Stomach (tissue), 9 donors: ENCODE data around the gene TAF11L3. TPM values are rescaled to one million over a fixed set of nuclear protein-coding genes. Genes with fewer than 3 reads are reported as not detected.
"Not testable (repeated sequence)": the region's sequence is repeated elsewhere in the genome, so short reads cannot be mapped to it uniquely, and the experiment has no call there.

Source experiments
- DNase-seq, 2 donors: peaks; one replicate each; pipeline versions ENCODE4 v3.0.0 to v3.0.0-alpha.2; 2013 to 2019
- H3K27ac ChIP-seq, 5 donors: fragments of 200-600 bp in 4 of 5; sonication (generic) in 4 of 5; one replicate each; pipeline ENCODE4 v1.5.1; 2013 to 2019; ENCODE audit warnings: mild to moderate bottlenecking in 1 of 5, moderate library complexity in 1 of 5
- H3K27me3 ChIP-seq, 3 donors: fragments of 200-600 bp; sonication (generic); one replicate each; pipeline ENCODE4 v1.5.1; 2017 to 2019; ENCODE audit warnings: mixed run types in 1 of 3
- H3K36me3 ChIP-seq, 4 donors: fragments of 200-600 bp; sonication (generic); 1 replicate in 3 of 4; 2 replicates in 1 of 4; pipeline ENCODE4 v1.5.1; 2016 to 2019
- H3K4me1 ChIP-seq, 4 donors: fragments of 200-600 bp; sonication (generic); one replicate each; pipeline ENCODE4 v1.5.1; 2016 to 2019
- H3K4me3 ChIP-seq, 4 donors: fragments of 200-600 bp; sonication (generic) in 3 of 4; one replicate each; pipeline ENCODE4 v1.5.1; 2016 to 2019; ENCODE audit warnings: mild to moderate bottlenecking in 1 of 4
- H3K9me3 ChIP-seq, 4 donors: fragments of 200-600 bp; sonication (generic); one replicate each; pipeline ENCODE4 v1.5.1; 2016 to 2019
- EP300 ChIP-seq: sonication (generic); formaldehyde crosslinking; IDR thresholded peaks from one replicate; pipeline ENCODE4 v1.6.1; 2017; ENCODE audit warnings: antibody characterized with exemption
- POLR2A ChIP-seq, 4 donors: fragments of 450-650 bp; IDR thresholded peaks; one replicate each; pipeline ENCODE4 v1.6.1; 2016; ENCODE audit warnings: antibody characterized with exemption in 4 of 4, control low read depth in 2 of 4, mild to moderate bottlenecking in 1 of 4, moderate library complexity in 1 of 4
- POLR2AphosphoS5 ChIP-seq, 3 donors: sonication (generic); formaldehyde crosslinking; IDR thresholded peaks; one replicate each; pipeline ENCODE4 v1.6.1; 2016; ENCODE audit warnings: antibody characterized with exemption in 3 of 3
- WGBS, 5 donors: extraction: QIAGEN DNeasy Blood & Tissue Kit in 3 of 5; methylation state at CpG; one replicate each; pipeline versions ENCODE4 v1.1.5 to v1.1.7; 2013 to 2018; 5-methylcytosine and 5-hydroxymethylcytosine counted together
- intact Hi-C: fragments of 100-400 bp; cut with DNase I; formaldehyde crosslinking; loops from one replicate; pipeline ENCODE4 v1.15.1; 2023; ENCODE audit warnings: low total_unique reads
- polyA plus RNA-seq, 3 donors: library from polyadenylated mRNA; stranded (reverse); fragments of 200-250 nt; gene quantifications; one replicate each; pipeline ENCODE4 v1.2.3, GENCODE V29; 2013
- total RNA-seq, 5 donors: library from RNA; depleted of rRNA; stranded (reverse); fragments of >200 nt; gene quantifications; one replicate each; pipeline versions ENCODE4 v1.1.0 to v1.2.3, GENCODE V29; 2014 to 2016
- TF ChIP-seq, protein P1 (sequence below), 7 experiments: fragments of 450-650 bp in 4 of 7; fragments of 200-600 bp in 3 of 7; sonication (generic) in 3 of 7; IDR thresholded peaks; one replicate each; pipeline ENCODE4 v1.5.1; 2016 to 2019; ENCODE audit warnings: antibody characterized with exemption in 7 of 7, control low read depth in 2 of 7, mild to moderate bottlenecking in 1 of 7
- donor health status: healthy with polysubstance abuse.
- donor health status: Bipolar disorder and iron deficiency.
- donor health status: healthy.

Gene TAF11L3
- total and polyA plus RNA-seq, 8 donors: not detected

DNA sequence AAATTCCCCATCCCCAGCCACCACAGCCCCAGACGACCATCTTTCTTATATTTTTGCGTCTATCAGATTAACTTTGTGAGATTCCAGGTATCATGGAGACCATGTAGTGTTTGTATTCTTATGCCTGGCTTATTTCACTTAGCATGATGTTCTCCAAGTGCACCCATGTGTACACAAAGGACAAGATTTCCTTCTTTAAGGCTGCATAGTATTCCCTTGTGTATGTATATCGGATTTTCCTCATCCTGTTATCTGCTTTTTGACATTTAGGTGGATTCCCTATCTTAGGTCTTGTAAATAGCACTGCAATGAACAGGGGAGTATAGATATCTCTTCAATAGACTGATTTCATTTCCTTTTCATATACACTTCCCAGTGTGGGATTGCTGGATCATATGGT lies 25.4 kb upstream of the TAF11L3 start:
- no peak overlapping the region for H3K27ac ChIP-seq
- intact Hi-C loops: no loop called here
- H3K36me3 ChIP-seq: no peaks in the 10 kb centered on the region
- H3K9me3 ChIP-seq: no peaks in the 10 kb centered on the region
- whole genome bisulfite sequencing, 5 donors: 89 to 92% (median 89%) methylated on average over 3 of the region's 3 CpGs
- TF ChIP-seq EP300: no peak
- TF ChIP-seq, protein P1, sequence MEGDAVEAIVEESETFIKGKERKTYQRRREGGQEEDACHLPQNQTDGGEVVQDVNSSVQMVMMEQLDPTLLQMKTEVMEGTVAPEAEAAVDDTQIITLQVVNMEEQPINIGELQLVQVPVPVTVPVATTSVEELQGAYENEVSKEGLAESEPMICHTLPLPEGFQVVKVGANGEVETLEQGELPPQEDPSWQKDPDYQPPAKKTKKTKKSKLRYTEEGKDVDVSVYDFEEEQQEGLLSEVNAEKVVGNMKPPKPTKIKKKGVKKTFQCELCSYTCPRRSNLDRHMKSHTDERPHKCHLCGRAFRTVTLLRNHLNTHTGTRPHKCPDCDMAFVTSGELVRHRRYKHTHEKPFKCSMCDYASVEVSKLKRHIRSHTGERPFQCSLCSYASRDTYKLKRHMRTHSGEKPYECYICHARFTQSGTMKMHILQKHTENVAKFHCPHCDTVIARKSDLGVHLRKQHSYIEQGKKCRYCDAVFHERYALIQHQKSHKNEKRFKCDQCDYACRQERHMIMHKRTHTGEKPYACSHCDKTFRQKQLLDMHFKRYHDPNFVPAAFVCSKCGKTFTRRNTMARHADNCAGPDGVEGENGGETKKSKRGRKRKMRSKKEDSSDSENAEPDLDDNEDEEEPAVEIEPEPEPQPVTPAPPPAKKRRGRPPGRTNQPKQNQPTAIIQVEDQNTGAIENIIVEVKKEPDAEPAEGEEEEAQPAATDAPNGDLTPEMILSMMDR (IDR thresholded peaks at IDR 0.05): no peak
- TF ChIP-seq POLR2A (IDR thresholded peaks at IDR 0.05): no peak
- no peak for TF ChIP-seq POLR2AphosphoS5 (IDR thresholded peaks at IDR 0.05)
- no peaks in the 10 kb centered on the region for H3K4me1 ChIP-seq
- no peak for DNase-seq
- H3K4me3 ChIP-seq: no peak overlapping the region
- H3K27me3 ChIP-seq: no peaks in the 10 kb centered on the region

DNA sequence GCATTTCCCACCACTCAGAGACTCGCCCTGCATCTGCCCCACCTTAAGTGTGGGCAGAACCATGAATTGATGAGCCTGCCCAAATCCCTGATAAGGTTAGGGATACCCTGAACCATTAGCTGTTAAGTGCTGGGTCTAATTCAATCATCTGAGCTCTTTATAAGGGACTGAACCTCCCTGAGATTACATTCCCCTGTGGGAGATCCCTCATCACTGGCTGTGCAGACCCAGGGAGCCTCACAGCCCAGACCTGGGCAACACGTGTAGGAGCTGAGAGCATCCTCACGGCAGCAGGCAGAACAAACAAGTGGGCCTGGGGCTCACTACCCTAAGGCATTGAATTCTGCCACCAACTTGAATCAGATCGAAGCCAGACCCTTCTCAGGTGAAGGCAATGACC lies 20.7 kb upstream of the TAF11L3 start:
- H3K27me3 ChIP-seq: no peaks in the 10 kb centered on the region
- no peak for DNase-seq
- 62 to 71% (median 66%) methylated on average over 4 of the region's 4 CpGs for WGBS, 5 donors
- no peak overlapping the region for H3K27ac ChIP-seq
- H3K9me3 ChIP-seq: no peaks in the 10 kb centered on the region
- intact Hi-C loops: no loop called here
- TF ChIP-seq POLR2A (IDR thresholded peaks at IDR 0.05) (no peak), POLR2AphosphoS5 (IDR thresholded peaks at IDR 0.05) (no peak), EP300 (no peak)
- TF ChIP-seq, protein P1 (IDR thresholded peaks at IDR 0.05): no peak
- no peaks in the 10 kb centered on the region for H3K4me1 ChIP-seq
- H3K4me3 ChIP-seq: no peak overlapping the region
- H3K36me3 ChIP-seq: no peaks in the 10 kb centered on the region

DNA sequence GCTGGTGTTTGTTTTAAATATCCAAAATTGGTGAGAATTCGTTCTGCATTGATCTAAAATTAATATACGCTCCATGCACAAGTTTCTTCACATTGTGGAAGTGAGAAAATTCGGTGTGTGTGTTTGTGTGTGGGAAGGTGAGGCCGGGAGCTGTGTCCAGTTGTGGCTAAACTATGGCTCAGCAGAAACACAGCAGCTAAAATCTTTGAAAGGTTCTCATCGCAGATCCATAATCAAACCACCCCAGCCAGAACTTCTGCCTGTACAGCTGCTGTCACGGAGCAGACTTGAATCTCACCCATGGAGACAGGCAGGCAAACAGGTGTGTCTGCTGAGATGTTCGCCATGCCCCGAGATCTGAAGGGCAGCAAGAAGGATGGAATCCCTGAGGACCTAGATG lies 20.2 kb upstream of the TAF11L3 start, which contains the start of gene TAF11L2:
TSS of gene TAF11L2 (plus strand) at position 301 of the 400 bp plus-strand sequence.
- H3K36me3 ChIP-seq, H3K4me3 ChIP-seq, H3K9me3 ChIP-seq, DNase-seq, H3K27me3 ChIP-seq, intact Hi-C loops, H3K4me1 ChIP-seq, H3K27ac ChIP-seq: not testable (repeated sequence)
- 86 to 91% (median 89%) methylated on average over 8 of the region's 8 CpGs for WGBS, 5 donors

DNA sequence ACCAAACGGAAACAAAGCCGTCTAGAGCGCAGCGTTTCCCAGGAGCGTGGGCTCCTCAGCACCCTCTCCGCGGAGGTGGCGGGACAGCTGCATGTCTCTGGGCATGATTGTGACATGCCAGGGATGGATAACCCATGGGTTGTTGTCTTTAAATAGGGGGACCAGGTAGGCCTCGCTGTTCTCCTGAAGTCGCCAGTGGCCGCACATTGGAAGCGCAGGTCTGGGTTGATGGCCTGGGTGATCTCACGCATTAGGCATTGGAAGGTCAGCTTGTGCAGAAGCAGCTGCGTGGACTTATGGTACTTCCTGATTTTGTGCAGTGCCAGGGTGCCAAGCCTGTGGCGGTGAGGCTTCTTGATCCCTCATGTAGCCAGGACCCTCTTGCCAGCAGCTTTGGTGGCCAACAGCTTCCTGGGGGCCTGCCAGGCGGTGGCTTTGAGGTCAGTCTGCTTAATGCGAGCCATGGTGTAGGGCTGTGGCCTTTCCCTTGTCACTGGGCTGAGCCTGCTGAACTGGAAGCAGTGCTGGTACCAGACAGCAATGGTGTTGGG lies 6.3 kb upstream of the TAF11L3 start:
- H3K4me1 ChIP-seq: no peaks in the 10 kb centered on the region
- no peak for DNase-seq
- H3K4me3 ChIP-seq: no peak overlapping the region
- intact Hi-C loops: no loop called here
- no peaks in the 10 kb centered on the region for H3K36me3 ChIP-seq
- no peaks in the 10 kb centered on the region for H3K9me3 ChIP-seq
- 93 to 97% (median 93%) methylated on average over 14 to 17 of the region's 17 CpGs for WGBS, 5 donors
- no peak overlapping the region for H3K27ac ChIP-seq
- TF ChIP-seq, protein P1 (IDR thresholded peaks at IDR 0.05): no peak
- TF ChIP-seq POLR2A (IDR thresholded peaks at IDR 0.05) (no peak), POLR2AphosphoS5 (IDR thresholded peaks at IDR 0.05) (no peak), EP300 (no peak)
- H3K27me3 ChIP-seq: no peaks in the 10 kb centered on the region

DNA sequence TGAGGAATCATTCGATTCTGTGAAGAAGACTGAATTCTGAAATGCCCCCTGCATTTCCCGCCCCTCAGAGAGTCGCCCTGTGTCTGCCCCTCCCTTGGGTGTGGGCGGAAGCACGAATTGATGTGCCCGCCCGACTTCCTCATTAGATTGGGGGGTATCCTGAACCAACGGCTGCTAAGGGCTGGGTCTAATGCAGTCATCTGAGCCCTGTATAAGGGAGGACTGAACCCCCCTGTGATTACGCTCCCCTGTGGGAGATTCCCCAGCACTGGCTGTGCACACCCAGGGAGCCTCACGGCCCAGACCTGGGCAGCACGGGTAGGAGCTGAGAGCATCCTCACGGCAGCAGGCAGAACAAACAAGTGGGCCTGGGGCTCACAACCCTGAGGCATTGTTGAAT lies 641 bp upstream of the TAF11L3 start:
- H3K4me1 ChIP-seq, H3K27me3 ChIP-seq, H3K4me3 ChIP-seq, H3K9me3 ChIP-seq, H3K36me3 ChIP-seq, intact Hi-C loops, DNase-seq, H3K27ac ChIP-seq: not testable (repeated sequence)
- 77 to 84% (median 81%) methylated on average over 8 to 12 of the region's 12 CpGs for WGBS, 5 donors

DNA sequence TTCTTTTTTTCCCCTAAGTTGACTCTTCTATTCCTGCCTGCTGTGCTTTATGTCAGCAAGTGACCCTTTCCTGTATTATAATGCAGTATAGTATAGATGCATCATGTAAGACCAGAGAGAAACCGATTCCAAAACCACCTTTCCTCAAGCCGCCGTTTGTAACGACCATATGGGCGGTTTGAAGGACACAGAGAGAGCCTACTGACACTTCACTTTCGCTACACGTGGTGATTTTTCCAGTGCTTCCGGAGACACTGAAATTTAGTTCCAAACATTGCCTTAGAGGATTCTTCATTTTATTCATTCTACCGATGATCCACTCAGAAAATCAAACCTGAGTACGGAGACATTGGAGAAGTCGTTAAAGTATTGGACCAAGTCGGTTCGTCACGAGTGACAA lies 1.3 kb downstream of the TAF11L3 start:
- intact Hi-C loops, H3K4me3 ChIP-seq, H3K9me3 ChIP-seq, DNase-seq, H3K27me3 ChIP-seq, H3K27ac ChIP-seq, H3K4me1 ChIP-seq, H3K36me3 ChIP-seq: not testable (repeated sequence)
- 90 to 95% (median 91%) methylated on average over 8 to 9 of the region's 14 CpGs for WGBS, 5 donors

DNA sequence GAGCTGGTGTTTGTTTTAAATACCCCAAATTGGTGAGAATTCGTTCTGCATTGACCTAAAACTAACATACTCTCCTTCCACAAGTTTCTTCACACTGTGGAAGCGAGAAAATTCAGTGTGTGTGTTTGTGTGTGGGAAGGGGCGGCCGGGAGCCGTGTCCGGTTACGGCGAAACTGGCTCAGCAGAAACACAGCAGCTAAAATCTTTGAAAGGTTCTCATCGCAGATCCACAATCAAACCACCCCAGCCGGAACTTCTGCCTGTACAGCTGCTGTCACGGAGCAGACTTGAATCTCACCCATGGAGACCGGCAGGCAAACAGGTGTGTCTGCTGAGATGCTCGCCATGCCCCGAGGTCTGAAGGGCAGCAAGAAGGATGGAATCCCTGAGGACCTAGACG lies 3.3 kb downstream of the TAF11L3 start, which contains the start of gene TAF11L4:
TSS of gene TAF11L4 (plus strand) at position 301 of the 400 bp plus-strand sequence.
- H3K9me3 ChIP-seq, H3K27ac ChIP-seq, H3K36me3 ChIP-seq, intact Hi-C loops, H3K4me1 ChIP-seq, DNase-seq, H3K4me3 ChIP-seq, H3K27me3 ChIP-seq: not testable (repeated sequence)
- no CpG with 5 or more reads among the region's 15 CpGs for WGBS, 5 donors

DNA sequence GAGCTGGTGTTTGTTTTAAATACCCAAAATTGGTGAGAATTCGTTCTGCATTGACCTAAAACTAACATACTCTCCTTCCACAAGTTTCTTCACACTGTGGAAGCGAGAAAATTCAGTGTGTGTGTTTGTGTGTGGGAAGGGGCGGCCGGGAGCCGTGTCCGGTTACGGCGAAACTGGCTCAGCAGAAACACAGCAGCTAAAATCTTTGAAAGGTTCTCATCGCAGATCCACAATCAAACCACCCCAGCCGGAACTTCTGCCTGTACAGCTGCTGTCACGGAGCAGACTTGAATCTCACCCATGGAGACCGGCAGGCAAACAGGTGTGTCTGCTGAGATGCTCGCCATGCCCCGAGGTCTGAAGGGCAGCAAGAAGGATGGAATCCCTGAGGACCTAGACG lies 6.8 kb downstream of the TAF11L3 start, which contains the start of gene TAF11L5:
TSS of gene TAF11L5 (plus strand) at position 301 of the 400 bp plus-strand sequence.
- no CpG with 5 or more reads among the region's 15 CpGs for WGBS, 5 donors

DNA sequence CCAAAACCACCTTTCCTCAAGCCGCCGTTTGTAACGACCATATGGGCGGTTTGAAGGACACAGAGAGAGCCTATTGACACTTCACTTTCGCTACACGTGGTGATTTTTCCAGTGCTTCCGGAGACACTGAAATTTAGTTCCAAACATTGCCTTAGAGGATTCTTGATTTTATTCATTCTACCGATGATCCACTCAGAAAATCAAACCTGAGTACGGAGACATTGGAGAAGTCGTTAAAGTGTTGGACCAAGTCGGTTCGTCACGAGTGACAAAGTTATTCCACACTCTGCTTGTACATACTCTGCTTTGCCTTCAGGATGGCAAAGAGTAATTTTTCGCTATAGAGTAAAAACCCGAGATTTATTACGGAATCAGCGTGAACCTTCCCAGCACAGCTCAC lies 8.3 kb downstream of the TAF11L3 start:
- DNase-seq: peak; percentile 11 to 51
- H3K27ac ChIP-seq, H3K9me3 ChIP-seq, H3K27me3 ChIP-seq, intact Hi-C loops, H3K36me3 ChIP-seq, H3K4me1 ChIP-seq, H3K4me3 ChIP-seq: not testable (repeated sequence)
- 92 to 94% (median 94%) methylated on average over 9 to 17 of the region's 17 CpGs for WGBS, 5 donors

More for the DNA sequence above, 6.8 kb downstream of the TAF11L3 start, which contains the start of gene TAF11L5:
- DNase-seq, H3K27me3 ChIP-seq, H3K27ac ChIP-seq, H3K4me3 ChIP-seq, H3K4me1 ChIP-seq, H3K36me3 ChIP-seq, H3K9me3 ChIP-seq, intact Hi-C loops: not testable (repeated sequence)
